H7 (cell line): ENCODE measurements around the gene TSHZ2. TPM values are rescaled to one million over a fixed set of nuclear protein-coding genes. Genes with fewer than 3 reads are reported as not detected.
"Not testable (repeated sequence)": the region's sequence is repeated elsewhere in the genome, so short reads cannot be mapped to it uniquely, and the experiment has no call there.

Experiments used
- DNase-seq: peaks from one replicate; pipeline ENCODE4 v3.0.0; 2012
- H3K27me3 ChIP-seq: 2 replicates; pipeline ENCODE4 v1.6.0; 2011; ENCODE audit warnings: mild to moderate bottlenecking, low read length; ENCODE audit not compliant: control insufficient read depth, insufficient read depth
- H3K36me3 ChIP-seq: replicated peaks from 2 replicates; pipeline ENCODE4 v1.5.1; 2011; ENCODE audit warnings: low read length; ENCODE audit not compliant: control insufficient read depth, insufficient read depth
- H3K4me3 ChIP-seq: 2 replicates; pipeline ENCODE4 v1.5.1; 2011; ENCODE audit warnings: low read depth, mild to moderate bottlenecking, control low read depth, low read length, moderate library complexity; ENCODE audit not compliant: insufficient read depth
- total RNA-seq: library from RNA; depleted of rRNA; stranded (reverse); fragments of >200 nt; shearing (Covaris generic); gene quantifications from 2 replicates; pipeline ENCODE4 v1.2.3, GENCODE V29; 2014

TSHZ2 gene
- total RNA-seq, 1 experiment from 2014 or later, result 0.31 TPM

GRCh38 chr20:53445932-53446331, 473.8 kb downstream of the TSHZ2 start:
- Histone ChIP-seq H3K36me3 (no peaks in the 10 kb centered on the region), H3K27me3 (no peaks in the 10 kb centered on the region), H3K4me3 (no peak overlapping the region)
- no peak for DNase-seq

- no peak overlapping the region for H3K4me3 ChIP-seq
- no peak for DNase-seq
- no peaks in the 10 kb centered on the region for H3K27me3 ChIP-seq
- H3K36me3 ChIP-seq, result no peaks in the 10 kb centered on the region
Observed at GRCh38 chr20:53447316-53447715, 475.2 kb downstream of the TSHZ2 start.

GRCh38 chr20:53448426-53448825, 476.3 kb downstream of the TSHZ2 start:
- Histone ChIP-seq H3K27me3 (no peaks in the 10 kb centered on the region), H3K4me3 (no peak overlapping the region)

GRCh38 chr20:53448875-53449274, 476.7 kb downstream of the TSHZ2 start:
- Histone ChIP-seq H3K36me3 (no peaks in the 10 kb centered on the region), H3K27me3 (no peaks in the 10 kb centered on the region), H3K4me3 (no peak overlapping the region)
- DNase-seq, result no peak

More at GRCh38 chr20:53448426-53448825, 476.3 kb downstream of the TSHZ2 start:
- no peaks in the 10 kb centered on the region for H3K36me3 ChIP-seq
- no peak for DNase-seq

GRCh38 chr20:53453076-53453475, 480.9 kb downstream of the TSHZ2 start:
- DNase-seq, result no peak
- no peak overlapping the region for H3K4me3 ChIP-seq
- no peaks in the 10 kb centered on the region for H3K36me3 ChIP-seq
- no peaks in the 10 kb centered on the region for H3K27me3 ChIP-seq

- Histone ChIP-seq H3K27me3 (no peaks in the 10 kb centered on the region), H3K4me3 (no peak overlapping the region), H3K36me3 (no peaks in the 10 kb centered on the region)
- no peak for DNase-seq
Observed at GRCh38 chr20:53454675-53455276, 482.6 kb downstream of the TSHZ2 start.

- DNase-seq, result no peak
- no peaks in the 10 kb centered on the region for H3K36me3 ChIP-seq
- H3K27me3 ChIP-seq, result no peaks in the 10 kb centered on the region
- no peak overlapping the region for H3K4me3 ChIP-seq
Observed at GRCh38 chr20:53463101-53463972, 491.2 kb downstream of the TSHZ2 start.

GRCh38 chr20:53466279-53466678, 494.1 kb downstream of the TSHZ2 start:
- no peak for DNase-seq
- Histone ChIP-seq H3K36me3 (no peaks in the 10 kb centered on the region), H3K27me3 (no peaks in the 10 kb centered on the region), H3K4me3 (no peak overlapping the region)

GRCh38 chr20:53468587-53468986, 496.4 kb downstream of the TSHZ2 start:
- Histone ChIP-seq H3K36me3 (no peaks in the 10 kb centered on the region), H3K4me3 (no peak overlapping the region), H3K27me3 (no peaks in the 10 kb centered on the region)
- DNase-seq, result no peak

GRCh38 chr20:53472859-53473258, 500.7 kb downstream of the TSHZ2 start:
- H3K36me3 ChIP-seq, H3K27me3 ChIP-seq, DNase-seq, H3K4me3 ChIP-seq: not testable (repeated sequence)

GRCh38 chr20:53480913-53481312, 508.8 kb downstream of the TSHZ2 start:
- Histone ChIP-seq H3K27me3 (no peaks in the 10 kb centered on the region), H3K36me3 (no peaks in the 10 kb centered on the region), H3K4me3 (no peak overlapping the region)
- no peak for DNase-seq

- no peak for DNase-seq
- H3K4me3 ChIP-seq, result no peak overlapping the region
- H3K27me3 ChIP-seq, result no peaks in the 10 kb centered on the region
- H3K36me3 ChIP-seq, result no peaks in the 10 kb centered on the region
Observed at GRCh38 chr20:53487461-53488200, 515.5 kb downstream of the TSHZ2 start.

- no peak for DNase-seq
- Histone ChIP-seq H3K36me3 (no peaks in the 10 kb centered on the region), H3K27me3 (no peaks in the 10 kb centered on the region), H3K4me3 (no peak overlapping the region)
Observed at GRCh38 chr20:53488775-53489272, 516.7 kb downstream of the TSHZ2 start.

GRCh38 chr20:53489528-53489927, 517.4 kb downstream of the TSHZ2 start:
- no peaks in the 10 kb centered on the region for H3K27me3 ChIP-seq

More at GRCh38 chr20:53489528-53489927, 517.4 kb downstream of the TSHZ2 start:
- DNase-seq, result no peak
- Histone ChIP-seq H3K4me3 (no peak overlapping the region), H3K36me3 (no peaks in the 10 kb centered on the region)
